PC-9 (cell line): ENCODE measurements around the gene CTDSP1. TPM values are rescaled to one million over a fixed set of nuclear protein-coding genes. Genes with fewer than 3 reads are reported as not detected.

Experiments used
- BruUV-seq: library from RNA; stranded (reverse); fragments of 400-500 nt; replicated peaks from 2 replicates; lab custom pipeline; 2021; lab: Mats Ljungman, UMichigan
- CTCF ChIA-PET: fragments of 300-600 bp; sonication (Branson Sonifier 250); formaldehyde crosslinking; loops from one replicate; lab custom pipeline; 2022; ENCODE audit warnings: antibody characterized with exemption; lab: Charles Lee
- POLR2A ChIA-PET: fragments of 300-600 bp; sonication (Branson Sonifier 250); formaldehyde crosslinking; loops from one replicate; lab custom pipeline; 2022; ENCODE audit warnings: antibody characterized with exemption; ENCODE audit not compliant: unreplicated experiment; lab: Charles Lee
- DNase-seq, 2 experiments: peaks; one replicate each; pipeline versions ENCODE4 v3.0.0 to v3.0.0-alpha.2; 2015 to 2022; ENCODE audit warnings: mixed read lengths in 1 of 2
- H2AFZ ChIP-seq: fragments of 200-600 bp; sonication (generic); 2 replicates; pipeline ENCODE4 v1.8.1; 2017; ENCODE audit warnings: antibody characterized with exemption
- H3F3A ChIP-seq: fragments of 200-600 bp; sonication (generic); 2 replicates; pipeline ENCODE4 v1.8.1; 2017; ENCODE audit warnings: antibody characterized with exemption, mild to moderate bottlenecking, low read depth; ENCODE audit not compliant: insufficient read depth
- H3K27ac ChIP-seq: fragments of 200-600 bp; sonication (generic); 2 replicates; pipeline ENCODE4 v1.6.1; 2016; ENCODE audit warnings: mixed run types
- H3K27me3 ChIP-seq: fragments of 200-600 bp; sonication (generic); 2 replicates; pipeline ENCODE4 v1.6.1; 2016; ENCODE audit warnings: low read depth, mixed run types; ENCODE audit not compliant: insufficient read depth
- H3K36me3 ChIP-seq: fragments of 200-600 bp; sonication (generic); 2 replicates; pipeline ENCODE4 v1.6.1; 2016; ENCODE audit warnings: low read depth, mixed run types
- H3K4me1 ChIP-seq: fragments of 200-600 bp; sonication (generic); replicated peaks from 2 replicates; pipeline ENCODE4 v1.6.1; 2016; ENCODE audit warnings: mixed run types; ENCODE audit not compliant: insufficient read depth
- H3K4me2 ChIP-seq: fragments of 200-600 bp; sonication (generic); 2 replicates; pipeline ENCODE4 v1.6.1; 2017; ENCODE audit warnings: mixed run types
- H3K4me3 ChIP-seq: fragments of 200-600 bp; sonication (generic); 2 replicates; pipeline ENCODE4 v1.6.1; 2016; ENCODE audit warnings: mixed run types
- H3K79me2 ChIP-seq: fragments of 200-600 bp; sonication (generic); 2 replicates; pipeline ENCODE4 v1.6.1; 2017; ENCODE audit warnings: low read depth, mixed run types
- H3K9me2 ChIP-seq: fragments of 200-600 bp; sonication (generic); 2 replicates; pipeline ENCODE4 v1.8.1; 2017; ENCODE audit warnings: mild to moderate bottlenecking; ENCODE audit not compliant: insufficient read depth
- H3K9me3 ChIP-seq: fragments of 200-600 bp; sonication (generic); 2 replicates; pipeline ENCODE4 v1.8.1; 2016; ENCODE audit warnings: low read depth; ENCODE audit not compliant: insufficient read depth
- H4K20me1 ChIP-seq: fragments of 200-600 bp; sonication (generic); 2 replicates; pipeline ENCODE4 v1.8.1; 2017; ENCODE audit not compliant: insufficient read depth
- CTCF ChIP-seq: fragments of 200-600 bp; sonication (generic); conservative IDR thresholded peaks from 2 replicates; pipeline ENCODE4 v1.6.1; 2017; ENCODE audit warnings: mixed run types, antibody characterized with exemption, mild to moderate bottlenecking, moderate library complexity
- EZH2 ChIP-seq: fragments of 200-600 bp; sonication (generic); IDR thresholded peaks from 2 replicates; pipeline ENCODE4 v1.8.0; 2017; ENCODE audit warnings: antibody characterized with exemption, low read depth
- intact Hi-C: fragments of 100-400 bp; cut with micrococcal nuclease; formaldehyde crosslinking; loops from one replicate; pipeline ENCODE4 v1.10.0; 2022; ENCODE audit not compliant: unreplicated experiment
- total RNA-seq: library from RNA; stranded (reverse); gene quantifications from 2 replicates; pipeline ENCODE4 v1.2.3, GENCODE V29; 2021

CTDSP1 gene
- total RNA-seq, 1 experiment from 2014 or later: 61.8 TPM

GRCh38 chr2:218389333-218390150 lies 10.1 kb upstream of the CTDSP1 start:
- Histone ChIP-seq H3K4me1 (no peaks in the 10 kb centered on the region), H3K36me3 (no peaks in the 10 kb centered on the region), H3K9me3 (no peaks in the 10 kb centered on the region), H3F3A (peaks cover 6% of the 10 kb centered on the region; the same call in 1 of the 2 replicates), H3K27ac (no peak overlapping the region), H3K79me2 (no peaks in the 10 kb centered on the region), H4K20me1 (no peaks in the 10 kb centered on the region), H3K4me3 (no peak overlapping the region), H3K27me3 (no peaks in the 10 kb centered on the region), H3K9me2 (no peaks in the 10 kb centered on the region), H3K4me2 (no peak overlapping the region), H2AFZ (no peak overlapping the region)
- no TSS peak for BruUV-seq
- TF ChIP-seq EZH2 (no peak), CTCF (no peak)
- ChIA-PET POLR2A (no interaction called here), CTCF (no interaction called here)
- intact Hi-C loops: no loop called here
- DNase-seq: peak in 1 of 2 experiments; percentile 13

DNA sequence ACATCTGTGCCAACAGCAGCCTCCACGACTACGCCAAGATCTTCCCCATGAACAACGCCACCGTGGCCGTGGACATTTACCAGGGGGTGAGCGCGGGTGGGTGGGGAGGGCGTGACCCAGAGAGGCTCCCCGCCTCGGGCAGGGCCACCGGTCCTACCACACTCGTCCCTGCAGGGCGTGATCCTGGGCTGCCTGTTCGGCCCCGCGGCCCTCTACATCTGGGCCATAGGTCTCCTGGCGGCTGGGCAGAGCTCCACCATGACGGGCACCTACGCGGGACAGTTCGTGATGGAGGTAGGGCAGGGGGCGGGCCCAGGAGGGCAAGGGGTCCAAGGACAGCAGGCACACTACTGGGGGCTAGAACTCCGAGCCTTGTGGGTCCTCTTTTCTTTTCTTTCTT lies 8.5 kb upstream of the CTDSP1 start:
- H4K20me1 ChIP-seq: no peaks in the 10 kb centered on the region
- H3K4me1 ChIP-seq: peaks cover 8% of the 10 kb centered on the region
- H3K27ac ChIP-seq: no peak overlapping the region
- H3K79me2 ChIP-seq: no peaks in the 10 kb centered on the region
- H3K4me2 ChIP-seq: no peak overlapping the region
- no peak overlapping the region for H2AFZ ChIP-seq
- DNase-seq: no peak
- CTCF ChIA-PET: no interaction called here
- POLR2A ChIA-PET: no interaction called here
- no peaks in the 10 kb centered on the region for H3K9me2 ChIP-seq
- no peaks in the 10 kb centered on the region for H3K27me3 ChIP-seq
- intact Hi-C loops: no loop called here
- H3K4me3 ChIP-seq: no peak overlapping the region
- H3K36me3 ChIP-seq: no peaks in the 10 kb centered on the region
- no TSS peak for BruUV-seq
- peaks cover 6% of the 10 kb centered on the region; the same call in 1 of the 2 replicates for H3F3A ChIP-seq
- no peak for TF ChIP-seq EZH2
- no peaks in the 10 kb centered on the region for H3K9me3 ChIP-seq

GRCh38 chr2:218392459-218392858 lies 7.2 kb upstream of the CTDSP1 start:
- H3K9me3 ChIP-seq: no peaks in the 10 kb centered on the region
- peaks cover 9% of the 10 kb centered on the region; the same call in 1 of the 2 replicates for H3K79me2 ChIP-seq
- CTCF ChIA-PET: no interaction called here
- POLR2A ChIA-PET: no interaction called here
- no peaks in the 10 kb centered on the region for H3K36me3 ChIP-seq
- peaks cover 16% of the 10 kb centered on the region; the same call in 1 of the 2 replicates for H3F3A ChIP-seq
- H4K20me1 ChIP-seq: no peaks in the 10 kb centered on the region
- no peak overlapping the region for H3K27ac ChIP-seq
- peaks cover 17% of the 10 kb centered on the region for H3K4me1 ChIP-seq
- H3K4me3 ChIP-seq: no peak overlapping the region
- no TSS peak for BruUV-seq
- TF ChIP-seq CTCF: no peak
- no peak for TF ChIP-seq EZH2
- no peaks in the 10 kb centered on the region for H3K9me2 ChIP-seq
- no peak overlapping the region for H2AFZ ChIP-seq
- no peak overlapping the region for H3K4me2 ChIP-seq
- intact Hi-C loops: no loop called here
- no peaks in the 10 kb centered on the region for H3K27me3 ChIP-seq
- no peak for DNase-seq
